ENCODE measurements around the gene OTUD6A.

OTUD6A gene

GRCh38 chrX:70034646-70035045 lies 27.6 kb upstream of the OTUD6A start:
- TF ChIP-seq TCF4 (CRISPR knock-in tag; IDR thresholded peaks at IDR 0.05; ENCODE audit: borderline replicate concordance) (no peak), PPARA (CRISPR knock-in tag; IDR thresholded peaks at IDR 0.05; ENCODE audit: borderline replicate concordance) (no peak), ESRRG (CRISPR knock-in tag; IDR thresholded peaks at IDR 0.05) (no peak), ISL1 (CRISPR knock-in tag; IDR thresholded peaks at IDR 0.05) (no peak), ZNF8 (CRISPR knock-in tag; IDR thresholded peaks at IDR 0.05) (no peak), SNAI2 (CRISPR knock-in tag; IDR thresholded peaks at IDR 0.05) (no peak), POU6F1 (CRISPR knock-in tag; IDR thresholded peaks at IDR 0.05; ENCODE audit: borderline replicate concordance, low read depth) (no peak), OSR1 (CRISPR knock-in tag; IDR thresholded peaks at IDR 0.05) (no peak), ZC3H10 (CRISPR knock-in tag; IDR thresholded peaks at IDR 0.05) (no peak), TSHZ2 (CRISPR knock-in tag; IDR thresholded peaks at IDR 0.05) (no peak)
- TF ChIP-seq, protein P1, sequence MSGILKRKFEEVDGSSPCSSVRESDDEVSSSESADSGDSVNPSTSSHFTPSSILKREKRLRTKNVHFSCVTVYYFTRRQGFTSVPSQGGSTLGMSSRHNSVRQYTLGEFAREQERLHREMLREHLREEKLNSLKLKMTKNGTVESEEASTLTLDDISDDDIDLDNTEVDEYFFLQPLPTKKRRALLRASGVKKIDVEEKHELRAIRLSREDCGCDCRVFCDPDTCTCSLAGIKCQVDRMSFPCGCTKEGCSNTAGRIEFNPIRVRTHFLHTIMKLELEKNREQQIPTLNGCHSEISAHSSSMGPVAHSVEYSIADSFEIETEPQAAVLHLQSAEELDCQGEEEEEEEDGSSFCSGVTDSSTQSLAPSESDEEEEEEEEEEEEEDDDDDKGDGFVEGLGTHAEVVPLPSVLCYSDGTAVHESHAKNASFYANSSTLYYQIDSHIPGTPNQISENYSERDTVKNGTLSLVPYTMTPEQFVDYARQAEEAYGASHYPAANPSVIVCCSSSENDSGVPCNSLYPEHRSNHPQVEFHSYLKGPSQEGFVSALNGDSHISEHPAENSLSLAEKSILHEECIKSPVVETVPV (CRISPR knock-in tag; IDR thresholded peaks at IDR 0.05): no peak
- TF ChIP-seq, protein P2, sequence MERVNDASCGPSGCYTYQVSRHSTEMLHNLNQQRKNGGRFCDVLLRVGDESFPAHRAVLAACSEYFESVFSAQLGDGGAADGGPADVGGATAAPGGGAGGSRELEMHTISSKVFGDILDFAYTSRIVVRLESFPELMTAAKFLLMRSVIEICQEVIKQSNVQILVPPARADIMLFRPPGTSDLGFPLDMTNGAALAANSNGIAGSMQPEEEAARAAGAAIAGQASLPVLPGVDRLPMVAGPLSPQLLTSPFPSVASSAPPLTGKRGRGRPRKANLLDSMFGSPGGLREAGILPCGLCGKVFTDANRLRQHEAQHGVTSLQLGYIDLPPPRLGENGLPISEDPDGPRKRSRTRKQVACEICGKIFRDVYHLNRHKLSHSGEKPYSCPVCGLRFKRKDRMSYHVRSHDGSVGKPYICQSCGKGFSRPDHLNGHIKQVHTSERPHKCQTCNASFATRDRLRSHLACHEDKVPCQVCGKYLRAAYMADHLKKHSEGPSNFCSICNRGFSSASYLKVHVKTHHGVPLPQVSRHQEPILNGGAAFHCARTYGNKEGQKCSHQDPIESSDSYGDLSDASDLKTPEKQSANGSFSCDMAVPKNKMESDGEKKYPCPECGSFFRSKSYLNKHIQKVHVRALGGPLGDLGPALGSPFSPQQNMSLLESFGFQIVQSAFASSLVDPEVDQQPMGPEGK (CRISPR knock-in tag; IDR thresholded peaks at IDR 0.05; ENCODE audit: borderline replicate concordance): no peak
- no peak for ATAC-seq

GRCh38 chrX:70038515-70038914 lies 23.7 kb upstream of the OTUD6A start:
- no peak for TF ChIP-seq RARB (CRISPR knock-in tag; IDR thresholded peaks at IDR 0.05)
- TF ChIP-seq ESRRG (CRISPR knock-in tag; IDR thresholded peaks at IDR 0.05): no peak
- no peak for TF ChIP-seq OSR1 (CRISPR knock-in tag; IDR thresholded peaks at IDR 0.05)
- no peak for ATAC-seq

- TF ChIP-seq TCF4 (CRISPR knock-in tag; IDR thresholded peaks at IDR 0.05; ENCODE audit: borderline replicate concordance) (no peak), POU6F1 (CRISPR knock-in tag; IDR thresholded peaks at IDR 0.05; ENCODE audit: borderline replicate concordance, low read depth) (no peak), ESRRG (CRISPR knock-in tag; IDR thresholded peaks at IDR 0.05) (no peak), RARB (CRISPR knock-in tag; IDR thresholded peaks at IDR 0.05) (no peak), PPARA (CRISPR knock-in tag; IDR thresholded peaks at IDR 0.05; ENCODE audit: borderline replicate concordance) (no peak), ZNF565 (CRISPR knock-in tag; conservative IDR thresholded peaks at IDR 0.05; ENCODE audit: low read depth) (no peak), TSHZ2 (CRISPR knock-in tag; IDR thresholded peaks at IDR 0.05) (no peak), CSDC2 (CRISPR knock-in tag; IDR thresholded peaks at IDR 0.05) (no peak), ZFP30 (CRISPR knock-in tag; IDR thresholded peaks at IDR 0.05) (no peak), BACH2 (CRISPR knock-in tag; IDR thresholded peaks at IDR 0.05; ENCODE audit: borderline replicate concordance) (no peak), ZC3H10 (CRISPR knock-in tag; IDR thresholded peaks at IDR 0.05) (no peak), OSR1 (CRISPR knock-in tag; IDR thresholded peaks at IDR 0.05) (no peak), ARNTL (CRISPR knock-in tag; IDR thresholded peaks at IDR 0.05; ENCODE audit: borderline replicate concordance, low read depth) (no peak), ISL1 (CRISPR knock-in tag; IDR thresholded peaks at IDR 0.05) (no peak)
- no peak for ATAC-seq
Measured at GRCh38 chrX:70038951-70039350, 23.3 kb upstream of the OTUD6A start.
